Measurements from ENCODE around the gene GRHL1. TPM values are rescaled to one million over a fixed set of nuclear protein-coding genes. Genes with fewer than 3 reads are reported as not detected.

The GRHL1 gene
- total RNA-seq, 2 experiments from 2014 or later, result 0.38 to 0.40 TPM

GRCh38 chr2:9984871-9985480 lies 33.5 kb downstream of the GRHL1 start:
- POLR2A ChIA-PET, result interaction anchor here (0.9 to 1.4 kb wide), 2 partner anchors 57 to 62 kb away, joined by 3 read pairs; no protein-coding TSS in a partner anchor

GRCh38 chr2:9985531-9986328 lies 34.2 kb downstream of the GRHL1 start:
- CTCF ChIA-PET, result interaction anchor here (1.5 to 3.9 kb wide), 3 partner anchors 10 to 186 kb away, joined by 4 to 42 read pairs (median 8); no protein-coding TSS in a partner anchor
- POLR2A ChIA-PET, result no interaction called here

More at GRCh38 chr2:9984871-9985480, 33.5 kb downstream of the GRHL1 start:
- CTCF ChIA-PET, result interaction anchor here (0.5 to 3.9 kb wide), 24 partner anchors 9 to 431 kb away, joined by 3 to 42 read pairs (median 4); partner anchors contain the start of gene KLF11

DNA sequence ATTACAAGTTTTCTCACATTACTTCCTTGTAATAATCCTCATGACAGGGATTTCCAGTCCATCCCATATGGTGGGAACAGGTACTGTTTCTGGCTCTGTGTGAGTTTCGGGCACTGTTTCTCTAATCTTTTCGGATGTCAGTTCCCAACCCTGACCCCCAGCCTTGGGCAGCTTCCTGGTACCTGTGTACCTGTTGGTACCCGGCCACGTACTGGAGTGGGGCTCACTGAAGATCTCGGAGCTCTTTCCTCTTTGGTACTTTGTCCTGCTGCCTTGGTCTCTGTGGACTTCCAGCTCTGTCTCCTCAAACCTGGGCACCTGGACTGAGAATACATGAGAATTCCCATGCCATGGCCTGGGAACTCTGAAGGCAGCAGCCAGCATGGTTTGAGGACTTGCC lies 36.8 kb downstream of the GRHL1 start:
- ChIA-PET POLR2A (no interaction called here), CTCF (interaction anchor here (1.0 kb wide), 1 partner anchor 174 kb away, joined by 3 read pairs; no protein-coding TSS in a partner anchor)

GRCh38 chr2:9990736-9991135 lies 39.2 kb downstream of the GRHL1 start:
- POLR2A ChIA-PET, result no interaction called here
- CTCF ChIA-PET, result interaction anchor here (1.1 kb wide), 1 partner anchor 29 kb away, joined by 3 read pairs; no protein-coding TSS in a partner anchor

DNA sequence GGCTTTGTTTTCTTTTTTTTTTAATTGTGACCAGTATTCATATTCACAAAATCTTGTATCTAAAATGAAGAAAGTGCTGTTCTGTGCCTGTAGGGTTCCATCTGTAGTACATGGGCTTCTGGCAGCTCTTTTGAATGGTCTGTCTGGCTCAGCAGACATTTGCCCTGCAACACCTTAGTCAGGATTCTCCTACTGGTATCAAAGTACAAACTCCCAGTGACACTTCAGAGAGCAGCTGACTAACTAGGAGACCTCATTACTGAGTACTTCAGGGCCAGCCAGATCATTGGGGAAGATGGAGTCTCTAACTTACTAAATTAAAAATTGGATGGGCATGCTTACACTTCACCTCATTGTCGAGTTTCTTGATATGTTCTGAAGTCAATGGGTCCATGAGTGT lies 39.7 kb downstream of the GRHL1 start:
- ChIA-PET CTCF (interaction anchor here (0.5 to 1.1 kb wide), 2 partner anchors 28 to 371 kb away, joined by 3 read pairs; no protein-coding TSS in a partner anchor), POLR2A (no interaction called here)

- CTCF ChIA-PET, result no interaction called here
- POLR2A ChIA-PET, result no interaction called here
Measured at GRCh38 chr2:9991829-9992273, 40.4 kb downstream of the GRHL1 start.

- POLR2A ChIA-PET, result no interaction called here
Measured at GRCh38 chr2:9992427-9993187, 41.1 kb downstream of the GRHL1 start.

GRCh38 chr2:9993488-9994165 lies 42.1 kb downstream of the GRHL1 start:
- POLR2A ChIA-PET, result no interaction called here
- CTCF ChIA-PET, result interaction anchor here (1.3 kb wide), 1 partner anchor 9 kb away, joined by 5 read pairs; no protein-coding TSS in a partner anchor

More at GRCh38 chr2:9992427-9993187, 41.1 kb downstream of the GRHL1 start:
- CTCF ChIA-PET, result no interaction called here

DNA sequence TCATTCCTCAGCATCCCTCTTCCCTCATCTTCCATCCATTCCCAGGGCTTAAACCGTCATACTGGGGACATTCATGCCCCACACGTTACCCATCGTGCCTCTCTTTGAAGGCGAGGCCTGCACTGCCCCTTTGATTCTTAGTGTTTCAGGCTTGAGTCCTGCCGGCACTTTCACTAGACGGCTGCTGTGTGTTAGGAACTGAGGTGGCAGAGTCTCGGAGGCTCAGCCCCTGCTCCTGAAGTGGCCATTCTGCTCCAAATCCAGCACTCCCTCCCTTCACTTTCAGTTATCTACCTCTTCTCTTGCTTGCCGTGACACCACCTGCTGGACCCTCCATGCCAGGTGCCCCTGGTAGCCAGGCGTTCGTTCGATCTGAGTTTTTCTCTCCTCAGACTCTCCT lies 43.0 kb downstream of the GRHL1 start:
- CTCF ChIA-PET, result interaction anchor here (1.3 kb wide), 1 partner anchor 10 kb away, joined by 5 read pairs; no protein-coding TSS in a partner anchor
- POLR2A ChIA-PET, result no interaction called here

GRCh38 chr2:9995059-9995458 lies 43.6 kb downstream of the GRHL1 start:
- CTCF ChIA-PET, result interaction anchor here (1.1 to 1.2 kb wide), 2 partner anchors 10 to 11 kb away, joined by 3 to 6 read pairs; no protein-coding TSS in a partner anchor
- POLR2A ChIA-PET, result no interaction called here

- CTCF ChIA-PET, result interaction anchor here (1.1 to 1.2 kb wide), 2 partner anchors 9 to 12 kb away, joined by 3 to 6 read pairs; no protein-coding TSS in a partner anchor
Measured at GRCh38 chr2:9996321-9996720, 44.8 kb downstream of the GRHL1 start.

GRCh38 chr2:9997936-9998335 lies 46.4 kb downstream of the GRHL1 start:
- ChIA-PET POLR2A (no interaction called here), CTCF (no interaction called here)

More at GRCh38 chr2:9996321-9996720, 44.8 kb downstream of the GRHL1 start:
- POLR2A ChIA-PET, result interaction anchor here (0.6 kb wide), 1 partner anchor 251 kb away, joined by 4 read pairs; no protein-coding TSS in a partner anchor

DNA sequence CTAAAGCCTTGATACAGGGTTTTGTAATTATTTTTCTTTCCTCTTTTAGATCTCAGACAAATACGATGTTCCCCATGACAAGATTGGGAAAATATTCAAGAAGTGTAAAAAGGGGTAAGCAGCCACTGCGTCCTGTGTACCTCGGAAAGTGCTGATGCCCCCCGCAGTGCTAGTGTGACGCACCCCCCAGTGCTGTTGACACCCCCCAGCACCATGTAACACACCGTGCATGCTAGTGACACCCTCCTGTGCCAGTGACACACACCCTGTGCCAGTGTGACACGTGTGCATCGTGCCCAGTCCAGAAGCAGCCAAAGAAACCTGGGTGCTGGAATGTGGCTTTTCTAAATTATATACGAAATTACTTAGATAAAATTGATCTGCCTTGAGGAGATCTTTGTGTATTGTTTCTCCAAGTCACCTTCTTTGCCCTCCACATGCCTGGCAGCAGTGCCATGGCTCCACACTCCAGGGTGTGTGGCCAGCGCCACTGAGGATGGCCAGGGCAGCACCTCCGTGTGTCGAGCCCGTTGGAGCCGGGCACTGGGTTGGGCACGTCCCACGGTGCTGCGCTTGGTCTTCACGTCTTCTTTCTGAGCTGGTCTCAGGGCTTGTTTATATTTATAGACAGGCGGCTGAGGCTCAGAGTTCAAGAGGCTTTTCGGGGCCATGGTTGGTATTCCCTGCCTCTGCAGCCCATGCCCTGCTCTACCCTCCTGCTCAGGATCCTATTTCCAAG lies 47.6 kb downstream of the GRHL1 start:
- POLR2A ChIA-PET, result no interaction called here
- CTCF ChIA-PET, result no interaction called here

- ChIA-PET POLR2A (no interaction called here), CTCF (no interaction called here)
Measured at GRCh38 chr2:9999693-10000092, 48.2 kb downstream of the GRHL1 start.

DNA sequence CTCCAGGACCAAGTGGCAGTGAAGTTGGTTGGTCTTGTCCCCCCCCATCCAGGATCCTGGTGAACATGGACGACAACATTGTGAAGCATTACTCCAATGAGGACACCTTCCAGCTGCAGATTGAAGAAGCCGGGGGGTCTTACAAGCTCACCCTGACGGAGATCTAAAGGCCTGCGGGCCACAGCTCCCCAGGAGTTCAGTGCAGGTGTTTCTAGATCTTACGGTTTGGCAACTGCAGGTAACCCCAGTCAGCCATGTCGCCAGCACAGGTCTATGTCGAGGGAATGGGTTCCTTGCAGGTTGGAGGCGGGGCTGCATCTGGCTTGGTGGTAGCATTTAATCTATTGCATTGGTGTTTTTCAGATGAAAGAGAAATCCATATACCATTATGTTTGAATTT lies 49.0 kb downstream of the GRHL1 start:
- CTCF ChIA-PET, result no interaction called here
- POLR2A ChIA-PET, result no interaction called here

- ChIA-PET CTCF (no interaction called here), POLR2A (no interaction called here)
Measured at GRCh38 chr2:10001586-10001985, 50.1 kb downstream of the GRHL1 start.

- ChIA-PET POLR2A (no interaction called here), CTCF (no interaction called here)
Measured at GRCh38 chr2:10002109-10002508, 50.6 kb downstream of the GRHL1 start.

DNA sequence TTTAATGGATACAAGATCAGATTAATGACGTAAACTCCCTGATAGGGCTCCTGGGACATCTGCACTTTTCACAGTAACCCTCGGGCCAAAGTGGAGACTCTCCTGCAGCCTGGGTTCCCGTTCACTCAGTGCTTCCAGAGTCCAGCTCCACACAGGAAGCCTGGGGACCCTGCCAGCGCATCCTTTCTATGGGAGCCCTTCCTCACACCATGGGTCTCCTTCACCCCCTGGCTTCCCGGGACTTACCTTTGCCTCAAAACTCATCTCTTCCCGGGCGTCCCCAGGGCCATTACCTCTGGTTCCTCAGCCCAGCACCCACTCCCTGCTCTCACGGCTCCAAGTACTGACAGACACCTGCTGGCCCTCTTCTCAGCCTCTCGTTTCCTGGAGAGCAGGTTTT lies 51.2 kb downstream of the GRHL1 start:
- POLR2A ChIA-PET, result no interaction called here
- CTCF ChIA-PET, result no interaction called here

Data from activated CD8-positive, alpha-beta memory T cell treated with anti-CD3 and anti-CD28 coated beads for 36 hours (primary cell).